GM21528 (cell line): ENCODE results near the gene HOXA6.

Experiments
- ATAC-seq: cut with Tn5 transposase; IDR thresholded peaks from one replicate; pipeline ENCODE4 v1.9.1; 2021; ENCODE audit warnings: mild to moderate bottlenecking, moderate library complexity; ENCODE audit not compliant: unreplicated experiment, low FRiP score

The HOXA6 gene

GRCh38 chr7:27126596-27127327 lies 20.8 kb downstream of the HOXA6 start:
- ATAC-seq = no peak

GRCh38 chr7:27125986-27126394 lies 21.6 kb downstream of the HOXA6 start:
- ATAC-seq = no peak

GRCh38 chr7:27124902-27125689 lies 22.5 kb downstream of the HOXA6 start:
- ATAC-seq = no peak

GRCh38 chr7:27124096-27124901 lies 23.3 kb downstream of the HOXA6 start:
- ATAC-seq = no peak

GRCh38 chr7:27123477-27124053 lies 24.0 kb downstream of the HOXA6 start:
- ATAC-seq = no peak

- ATAC-seq = no peak
These were observed 24.5 kb downstream of the HOXA6 start for GRCh38 chr7:27123007-27123476.

GRCh38 chr7:27122077-27122910 lies 25.3 kb downstream of the HOXA6 start:
- ATAC-seq = no peak

GRCh38 chr7:27121684-27122076 lies 25.9 kb downstream of the HOXA6 start:
- no peak for ATAC-seq

- ATAC-seq = no peak
These were observed 28.1 kb downstream of the HOXA6 start for GRCh38 chr7:27119412-27119911.

GRCh38 chr7:27118580-27118979 lies 29.0 kb downstream of the HOXA6 start:
- ATAC-seq = no peak

GRCh38 chr7:27117887-27118491 lies 29.6 kb downstream of the HOXA6 start:
- no peak for ATAC-seq

- no peak for ATAC-seq
These were observed 30.4 kb downstream of the HOXA6 start for GRCh38 chr7:27116962-27117886.

GRCh38 chr7:27116031-27116961 lies 31.3 kb downstream of the HOXA6 start:
- ATAC-seq = no peak

- no peak for ATAC-seq
These were observed 32.1 kb downstream of the HOXA6 start for GRCh38 chr7:27115221-27116026.

- no peak for ATAC-seq
These were observed 32.7 kb downstream of the HOXA6 start for GRCh38 chr7:27114881-27115220.

GRCh38 chr7:27113991-27114769 lies 33.4 kb downstream of the HOXA6 start:
- ATAC-seq = no peak
